Measurements from ENCODE around the gene BTF3. TPM values are rescaled to one million over a fixed set of nuclear protein-coding genes. Genes with fewer than 3 reads are reported as not detected.

The BTF3 gene
- total RNA-seq, 5 donors from 2014 or later (not counting 1 experiment from before 2014, with no cell fraction given) = 585 to 688 (median 639) TPM

GRCh38 chr5:73496984-73497457 lies 1.2 kb upstream of the BTF3 start:
- DNase-seq = peak in 1 of 35 experiments; percentile 15

GRCh38 chr5:73497497-73498056 lies 665 bp upstream of the BTF3 start:
- H3K9me3 ChIP-seq = no peaks in the 10 kb centered on the region
- Mint-ChIP-seq H3K27ac (peak overlapping the region; percentile 98 to 99), H3K36me3 (peaks cover 25% of the 10 kb centered on the region), H3K4me1 (peaks cover 40 to 43% (median 42%) of the 10 kb centered on the region in 3 donors), H3K9me3 (no peaks in the 10 kb centered on the region), H3K4me3 (peak overlapping the region; percentile 97 to 98 (median 98)), H3K27me3 (peaks cover 13 to 17% of the 10 kb centered on the region in 2 donors)
- peaks cover 0 to 17% of the 10 kb centered on the region in 2 donors for H3K36me3 ChIP-seq (ENCODE audit: control insufficient read depth in 2 of 2, extremely low read depth in 1 of 2, insufficient read depth in 1 of 2, low read length in 1 of 2)
- H3K27ac ChIP-seq (ENCODE audit: low read length) = peak overlapping the region; percentile 96
- ChIA-PET POLR2A (interaction anchor here in 1 of 2 donors (0.6 to 2.5 kb wide), 3 partner anchors 14 to 506 kb away, joined by 3 to 11 read pairs (median 5); partner anchors contain the start of genes ANKRA2 and UTP15), CTCF (interaction anchor here (0.6 to 1.1 kb wide), 2 partner anchors 9 to 67 kb away, joined by 3 to 5 read pairs; no protein-coding TSS in a partner anchor)
- H3K27me3 ChIP-seq (replicated peaks in 1 of 2; ENCODE audit: control insufficient read depth in 2 of 2, extremely low read depth in 1 of 2, insufficient read depth in 2 of 2, low read length in 1 of 2) = peaks cover 0 to 6% of the 10 kb centered on the region in 2 experiments
- DNase-seq (peak in 1 of 35 experiments; percentile 0), ATAC-seq (replicated peaks in 1 of 4) (no peak)
- peak overlapping the region; percentile 91 to 93 for H3K4me3 ChIP-seq (ENCODE audit: control insufficient read depth in 1 of 2, extremely low read depth in 1 of 2, low read length in 1 of 2)
- WGBS (ENCODE audit: insufficient coverage) = 89% methylated on average over 5 of the region's 16 CpGs
- H3K4me1 ChIP-seq (ENCODE audit: control insufficient read depth in 1 of 2, extremely low read depth in 1 of 2, insufficient read depth in 2 of 2, low read length in 2 of 2) = peaks cover 14 to 21% of the 10 kb centered on the region in 2 experiments

More at GRCh38 chr5:73496984-73497457, 1.2 kb upstream of the BTF3 start:
- Mint-ChIP-seq H3K9me3 (no peaks in the 10 kb centered on the region), H3K27me3 (peaks cover 17 to 20% of the 10 kb centered on the region in 2 donors), H3K4me1 (peaks cover 35 to 38% (median 37%) of the 10 kb centered on the region in 3 donors), H3K4me3 (peak overlapping the region; percentile 97 to 98 (median 98)), H3K36me3 (peaks cover 19% of the 10 kb centered on the region), H3K27ac (peak overlapping the region in 1 of 2 donors; percentile 98)
- no CpG with 5 or more reads among the region's 1 CpG for WGBS (ENCODE audit: insufficient coverage)
- POLR2A ChIA-PET = no interaction called here
- peaks cover 0 to 12% of the 10 kb centered on the region in 2 donors for H3K36me3 ChIP-seq (ENCODE audit: control insufficient read depth in 2 of 2, extremely low read depth in 1 of 2, insufficient read depth in 1 of 2, low read length in 1 of 2)
- no peak overlapping the region for H3K4me3 ChIP-seq (ENCODE audit: control insufficient read depth in 1 of 2, extremely low read depth in 1 of 2, low read length in 1 of 2)
- no peaks in the 10 kb centered on the region for H3K9me3 ChIP-seq
- H3K27ac ChIP-seq (ENCODE audit: low read length) = no peak overlapping the region
- H3K27me3 ChIP-seq (replicated peaks in 1 of 2; ENCODE audit: control insufficient read depth in 2 of 2, extremely low read depth in 1 of 2, insufficient read depth in 2 of 2, low read length in 1 of 2) = peaks cover 0 to 6% of the 10 kb centered on the region in 2 experiments
- peaks cover 14 to 21% of the 10 kb centered on the region in 2 experiments for H3K4me1 ChIP-seq (ENCODE audit: control insufficient read depth in 1 of 2, extremely low read depth in 1 of 2, insufficient read depth in 2 of 2, low read length in 2 of 2)
- no peak for ATAC-seq (replicated peaks in 1 of 4)
- CTCF ChIA-PET = interaction anchor here in 1 of 2 donors (1.1 kb wide), 2 partner anchors 43 to 68 kb away, joined by 3 to 5 read pairs; no protein-coding TSS in a partner anchor

GRCh38 chr5:73499187-73499586 lies 945 bp downstream of the BTF3 start:
- Histone ChIP-seq H3K36me3 (ENCODE audit: control insufficient read depth in 2 of 2, extremely low read depth in 1 of 2, insufficient read depth in 1 of 2, low read length in 1 of 2) (peaks cover 0 to 33% of the 10 kb centered on the region in 2 donors), H3K27me3 (replicated peaks in 1 of 2; ENCODE audit: control insufficient read depth in 2 of 2, extremely low read depth in 1 of 2, insufficient read depth in 2 of 2, low read length in 1 of 2) (peaks cover 0 to 2% of the 10 kb centered on the region in 2 experiments), H3K4me1 (ENCODE audit: control insufficient read depth in 1 of 2, extremely low read depth in 1 of 2, insufficient read depth in 2 of 2, low read length in 2 of 2) (peaks cover 14 to 21% of the 10 kb centered on the region in 2 experiments), H3K27ac (ENCODE audit: low read length) (peak overlapping the region; percentile 96), H3K4me3 (ENCODE audit: control insufficient read depth in 1 of 2, extremely low read depth in 1 of 2, low read length in 1 of 2) (peak overlapping the region; percentile 91 to 93), H3K9me3 (no peaks in the 10 kb centered on the region)
- peaks cover 2 to 6% of the 10 kb centered on the region in 2 donors for H3K27me3 Mint-ChIP-seq
- peaks cover 40 to 47% (median 46%) of the 10 kb centered on the region in 3 donors for H3K4me1 Mint-ChIP-seq
- ChIA-PET POLR2A (interaction anchor here (0.7 to 2.5 kb wide), 7 partner anchors 26 to 1838 kb away, joined by 3 to 11 read pairs (median 4); partner anchors contain the start of genes ANKRA2 (in 1 of the 2) and UTP15 (in 1 of the 2)), CTCF (interaction anchor here (0.5 to 1.2 kb wide), 3 partner anchors 19 to 37 kb away, joined by 3 to 8 read pairs (median 6); no protein-coding TSS in a partner anchor)
- peaks cover 37% of the 10 kb centered on the region for H3K36me3 Mint-ChIP-seq
- DNase-seq (peak in 1 of 35 experiments; percentile 17), ATAC-seq (replicated peaks in 1 of 4) (no peak)
- no peaks in the 10 kb centered on the region for H3K9me3 Mint-ChIP-seq
- peak overlapping the region; percentile 97 to 98 (median 98) for H3K4me3 Mint-ChIP-seq
- WGBS (ENCODE audit: insufficient coverage) = 4% methylated on average over 10 of the region's 12 CpGs
- peak overlapping the region; percentile 81 to 98 for H3K27ac Mint-ChIP-seq

GRCh38 chr5:73499756-73500155 lies 1.5 kb downstream of the BTF3 start:
- Histone ChIP-seq H3K4me3 (ENCODE audit: control insufficient read depth in 1 of 2, extremely low read depth in 1 of 2, low read length in 1 of 2) (no peak overlapping the region), H3K27me3 (replicated peaks in 1 of 2; ENCODE audit: control insufficient read depth in 2 of 2, extremely low read depth in 1 of 2, insufficient read depth in 2 of 2, low read length in 1 of 2) (peaks cover 0 to 1% of the 10 kb centered on the region in 2 experiments), H3K27ac (ENCODE audit: low read length) (peak overlapping the region; percentile 96), H3K9me3 (no peaks in the 10 kb centered on the region), H3K36me3 (ENCODE audit: control insufficient read depth in 2 of 2, extremely low read depth in 1 of 2, insufficient read depth in 1 of 2, low read length in 1 of 2) (peaks cover 0 to 38% of the 10 kb centered on the region in 2 donors), H3K4me1 (ENCODE audit: control insufficient read depth in 1 of 2, extremely low read depth in 1 of 2, insufficient read depth in 2 of 2, low read length in 2 of 2) (peaks cover 14 to 21% of the 10 kb centered on the region in 2 experiments)
- peak overlapping the region; percentile 81 to 98 for H3K27ac Mint-ChIP-seq
- no peak for ATAC-seq (replicated peaks in 1 of 4)
- no peak for DNase-seq
- peaks cover 40 to 47% (median 46%) of the 10 kb centered on the region in 3 donors for H3K4me1 Mint-ChIP-seq
- H3K27me3 Mint-ChIP-seq = peaks cover 0 to 4% of the 10 kb centered on the region in 2 donors
- no peaks in the 10 kb centered on the region for H3K9me3 Mint-ChIP-seq
- H3K36me3 Mint-ChIP-seq = peaks cover 42% of the 10 kb centered on the region
- CTCF ChIA-PET = interaction anchor here (0.6 to 1.1 kb wide), 2 partner anchors 16 to 18 kb away, joined by 3 to 5 read pairs; no protein-coding TSS in a partner anchor
- peak overlapping the region; percentile 97 to 98 (median 98) for H3K4me3 Mint-ChIP-seq
- WGBS (ENCODE audit: insufficient coverage) = no CpG with 5 or more reads among the region's 2 CpGs
- POLR2A ChIA-PET = interaction anchor here (0.7 to 2.5 kb wide), 7 partner anchors 17 to 1838 kb away, joined by 3 to 11 read pairs (median 4); partner anchors contain the start of genes ANKRA2 (in 1 of the 2) and UTP15 (in 1 of the 2)

GRCh38 chr5:73501406-73501805 lies 3.2 kb downstream of the BTF3 start:
- WGBS (ENCODE audit: insufficient coverage) = 100% methylated on average over 1 of the region's 2 CpGs
- Mint-ChIP-seq H3K27me3 (no peaks in the 10 kb centered on the region), H3K36me3 (peaks cover 52% of the 10 kb centered on the region), H3K27ac (peak overlapping the region in 1 of 2 donors; percentile 64), H3K9me3 (no peaks in the 10 kb centered on the region), H3K4me1 (peaks cover 40 to 47% (median 46%) of the 10 kb centered on the region in 3 donors), H3K4me3 (peak overlapping the region in 1 of 3 donors; percentile 25)
- CTCF ChIA-PET = interaction anchor here in 1 of 2 donors (0.9 kb wide), 1 partner anchor 46 kb away, joined by 4 read pairs; no protein-coding TSS in a partner anchor
- no peaks in the 10 kb centered on the region for H3K9me3 ChIP-seq
- DNase-seq (no peak), ATAC-seq (replicated peaks in 1 of 4) (no peak)
- no peaks in the 10 kb centered on the region for H3K27me3 ChIP-seq (replicated peaks in 1 of 2; ENCODE audit: control insufficient read depth in 2 of 2, extremely low read depth in 1 of 2, insufficient read depth in 2 of 2, low read length in 1 of 2)
- no peak overlapping the region for H3K27ac ChIP-seq (ENCODE audit: low read length)
- H3K36me3 ChIP-seq (ENCODE audit: control insufficient read depth in 2 of 2, extremely low read depth in 1 of 2, insufficient read depth in 1 of 2, low read length in 1 of 2) = peaks cover 1 to 49% of the 10 kb centered on the region in 2 donors
- POLR2A ChIA-PET = no interaction called here
- no peak overlapping the region for H3K4me3 ChIP-seq (ENCODE audit: control insufficient read depth in 1 of 2, extremely low read depth in 1 of 2, low read length in 1 of 2)
- H3K4me1 ChIP-seq (ENCODE audit: control insufficient read depth in 1 of 2, extremely low read depth in 1 of 2, insufficient read depth in 2 of 2, low read length in 2 of 2) = peaks cover 14 to 21% of the 10 kb centered on the region in 2 experiments

- Mint-ChIP-seq H3K36me3 (peaks cover 45% of the 10 kb centered on the region), H3K9me3 (no peaks in the 10 kb centered on the region), H3K4me1 (peaks cover 6 to 10% (median 10%) of the 10 kb centered on the region in 3 donors), H3K4me3 (no peak overlapping the region), H3K27me3 (no peaks in the 10 kb centered on the region), H3K27ac (no peak overlapping the region)
- ATAC-seq (replicated peaks in 1 of 4) (no peak), DNase-seq (no peak)
- Histone ChIP-seq H3K4me3 (ENCODE audit: control insufficient read depth in 1 of 2, extremely low read depth in 1 of 2, low read length in 1 of 2) (no peak overlapping the region), H3K36me3 (ENCODE audit: control insufficient read depth in 2 of 2, extremely low read depth in 1 of 2, insufficient read depth in 1 of 2, low read length in 1 of 2) (peaks cover 5 to 44% of the 10 kb centered on the region in 2 donors), H3K9me3 (no peaks in the 10 kb centered on the region), H3K4me1 (ENCODE audit: control insufficient read depth in 1 of 2, extremely low read depth in 1 of 2, insufficient read depth in 2 of 2, low read length in 2 of 2) (no peaks in the 10 kb centered on the region), H3K27me3 (replicated peaks in 1 of 2; ENCODE audit: control insufficient read depth in 2 of 2, extremely low read depth in 1 of 2, insufficient read depth in 2 of 2, low read length in 1 of 2) (no peaks in the 10 kb centered on the region), H3K27ac (ENCODE audit: low read length) (no peak overlapping the region)
- WGBS (ENCODE audit: insufficient coverage) = 100% methylated on average over 3 of the region's 5 CpGs
- POLR2A ChIA-PET = no interaction called here
- CTCF ChIA-PET = interaction anchor here in 1 of 2 donors (0.6 kb wide), 1 partner anchor 9 kb away, joined by 3 read pairs; no protein-coding TSS in a partner anchor
Observed at GRCh38 chr5:73506459-73506955, 8.3 kb downstream of the BTF3 start.
